ENCODE results near the gene EIF3I. TPM values are rescaled to one million over a fixed set of nuclear protein-coding genes. Genes with fewer than 3 reads are reported as not detected.
A peak's percentile ranks its signal among the peaks of the same experiment; 100 is the strongest.

EIF3I gene
- total and polyA plus RNA-seq, 2 of the 8 experiments (the other 6 are each of a cell fraction or from before 2014, with no cell fraction given) = 247 to 346 TPM

- TF ChIP-seq KDM4A (IDR thresholded peaks at IDR 0.05; ENCODE audit: low read depth, low read length, severe bottlenecking) (peak; percentile 49), MAFK (IDR thresholded peaks at IDR 0.05; ENCODE audit: low read depth, low read length) (no peak), KDM5A (IDR thresholded peaks at IDR 0.05; ENCODE audit: low read length) (no peak), CBX5 (IDR thresholded peaks at IDR 0.05; ENCODE audit: low read depth, low read length) (no peak), GTF2F1 (IDR thresholded peaks at IDR 0.05; ENCODE audit: borderline replicate concordance, low read depth, low read length) (0 out of 2 replicates have a peak, but pooled peaks have one; percentile 28), E2F6 (IDR thresholded peaks at IDR 0.05) (peak; percentile 91), SAP30 (IDR thresholded peaks at IDR 0.05; ENCODE audit: insufficient read depth, insufficient replicate concordance, low read length) (peak; percentile 64), YY1 (IDR thresholded peaks at IDR 0.05; ENCODE audit: low read depth, low read length) (no peak; the same call in 1 of the 2 replicates), MAX (IDR thresholded peaks at IDR 0.05) (peak; percentile 90), ATF2 (IDR thresholded peaks at IDR 0.05; ENCODE audit: low read length) (no peak), CEBPB (IDR thresholded peaks at IDR 0.05; ENCODE audit: low read depth, low read length) (no peak), CREB1 (IDR thresholded peaks at IDR 0.05) (0 out of 2 replicates have a peak, but pooled peaks have one; percentile 39)
- TF ChIP-seq, protein P1, sequence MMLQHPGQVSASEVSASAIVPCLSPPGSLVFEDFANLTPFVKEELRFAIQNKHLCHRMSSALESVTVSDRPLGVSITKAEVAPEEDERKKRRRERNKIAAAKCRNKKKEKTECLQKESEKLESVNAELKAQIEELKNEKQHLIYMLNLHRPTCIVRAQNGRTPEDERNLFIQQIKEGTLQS (IDR thresholded peaks at IDR 0.05; ENCODE audit: insufficient read depth, low read depth, low read length) = no peak
Observed at GRCh38 chr1:32240140-32240951, 18.1 kb downstream of the EIF3I start (continued).
